ENCODE measurements around the gene KDM2B.
A peak's percentile ranks its signal among the peaks of the same experiment; 100 is the strongest.

Gene KDM2B

DNA sequence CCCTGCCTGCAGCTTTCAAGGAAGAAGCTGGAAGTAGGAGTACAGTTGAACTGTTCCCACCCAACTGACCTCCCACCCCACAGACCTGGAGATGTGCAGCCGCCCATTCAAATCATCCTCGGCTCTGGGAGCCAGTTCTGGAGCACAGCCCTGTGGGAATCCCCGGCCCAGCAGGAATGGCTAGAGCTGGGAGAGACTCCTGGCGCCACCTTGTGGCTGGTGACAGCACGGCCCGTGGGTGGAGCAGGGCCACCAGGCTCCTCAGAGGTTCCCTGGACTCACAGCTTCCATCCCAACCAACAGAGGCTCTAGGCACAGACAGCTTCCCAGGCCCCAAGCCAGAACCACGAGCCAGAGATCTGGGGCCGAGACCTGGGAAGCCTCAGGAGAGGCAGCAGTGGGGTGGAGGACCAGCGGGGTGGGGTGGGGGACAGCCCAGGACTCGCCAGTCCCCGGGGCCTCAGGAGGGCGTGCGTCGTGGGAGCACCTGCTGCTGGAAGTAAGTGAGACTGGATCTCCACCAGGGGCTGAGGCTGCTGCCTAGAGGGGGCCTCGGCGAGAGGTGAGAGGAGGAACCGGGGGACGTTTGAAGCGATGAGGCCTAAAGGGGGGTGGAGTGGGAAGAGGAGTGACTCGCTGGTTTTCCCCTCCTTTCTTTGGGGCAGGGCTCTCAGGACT is 137.5 kb downstream of the KDM2B start:
- H3K27ac ChIP-seq = no peak overlapping the region; the same call in 1 of the 2 replicates
- TF ChIP-seq ZFX (IDR thresholded peaks at IDR 0.05) = no peak
- TF ChIP-seq, protein P1, sequence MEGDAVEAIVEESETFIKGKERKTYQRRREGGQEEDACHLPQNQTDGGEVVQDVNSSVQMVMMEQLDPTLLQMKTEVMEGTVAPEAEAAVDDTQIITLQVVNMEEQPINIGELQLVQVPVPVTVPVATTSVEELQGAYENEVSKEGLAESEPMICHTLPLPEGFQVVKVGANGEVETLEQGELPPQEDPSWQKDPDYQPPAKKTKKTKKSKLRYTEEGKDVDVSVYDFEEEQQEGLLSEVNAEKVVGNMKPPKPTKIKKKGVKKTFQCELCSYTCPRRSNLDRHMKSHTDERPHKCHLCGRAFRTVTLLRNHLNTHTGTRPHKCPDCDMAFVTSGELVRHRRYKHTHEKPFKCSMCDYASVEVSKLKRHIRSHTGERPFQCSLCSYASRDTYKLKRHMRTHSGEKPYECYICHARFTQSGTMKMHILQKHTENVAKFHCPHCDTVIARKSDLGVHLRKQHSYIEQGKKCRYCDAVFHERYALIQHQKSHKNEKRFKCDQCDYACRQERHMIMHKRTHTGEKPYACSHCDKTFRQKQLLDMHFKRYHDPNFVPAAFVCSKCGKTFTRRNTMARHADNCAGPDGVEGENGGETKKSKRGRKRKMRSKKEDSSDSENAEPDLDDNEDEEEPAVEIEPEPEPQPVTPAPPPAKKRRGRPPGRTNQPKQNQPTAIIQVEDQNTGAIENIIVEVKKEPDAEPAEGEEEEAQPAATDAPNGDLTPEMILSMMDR (conservative IDR thresholded peaks at IDR 0.05) = peak; percentile 91

DNA sequence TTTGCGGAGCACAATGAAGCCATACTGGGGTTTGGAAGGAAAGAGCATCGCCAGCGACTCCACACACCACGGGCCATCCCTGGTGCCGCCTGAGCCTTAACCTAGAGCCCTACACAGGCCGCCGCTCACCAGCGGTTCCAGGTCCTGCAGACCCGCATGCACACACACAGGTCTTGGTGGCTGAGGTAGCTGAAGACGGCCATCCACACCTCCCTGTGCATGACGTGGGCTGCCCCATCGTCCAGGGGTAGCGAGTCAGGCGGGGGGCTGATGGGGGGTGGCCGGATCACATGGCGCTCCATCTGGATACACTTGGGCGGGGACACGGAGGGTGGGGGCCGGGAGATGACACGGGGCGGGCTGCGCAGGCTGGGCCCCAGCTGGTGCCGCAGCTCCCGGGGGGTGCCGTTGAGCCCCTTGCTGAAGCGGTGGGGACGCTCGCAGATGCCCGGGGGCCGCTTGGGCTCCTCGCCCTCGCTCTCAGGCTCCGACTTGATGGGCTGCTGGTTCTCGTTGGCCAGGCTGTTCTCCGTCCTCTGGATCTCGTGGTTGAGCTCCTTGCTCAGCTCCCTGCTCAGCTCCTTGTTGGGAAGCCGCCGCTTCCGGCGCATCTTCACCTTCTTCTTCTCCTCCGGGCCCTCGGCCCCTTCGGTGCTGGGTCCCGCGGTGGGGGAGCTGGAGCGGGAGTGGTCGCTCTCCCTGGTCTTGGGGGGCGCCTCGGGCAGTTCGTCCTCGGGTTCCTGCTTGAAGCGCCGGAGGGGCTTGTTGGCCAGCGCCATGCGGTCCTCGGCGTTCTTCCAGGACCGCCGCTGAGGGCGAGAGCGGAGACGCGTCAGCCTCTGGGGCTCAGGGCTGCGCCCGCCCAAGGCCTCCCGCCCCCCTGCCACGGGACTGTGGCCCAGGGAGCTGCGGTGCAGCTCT is 138.5 kb downstream of the KDM2B start:
- TF ChIP-seq ZFX (IDR thresholded peaks at IDR 0.05) = no peak
- TF ChIP-seq, protein P1 (conservative IDR thresholded peaks at IDR 0.05) = no peak
- no peak overlapping the region for H3K27ac ChIP-seq

DNA sequence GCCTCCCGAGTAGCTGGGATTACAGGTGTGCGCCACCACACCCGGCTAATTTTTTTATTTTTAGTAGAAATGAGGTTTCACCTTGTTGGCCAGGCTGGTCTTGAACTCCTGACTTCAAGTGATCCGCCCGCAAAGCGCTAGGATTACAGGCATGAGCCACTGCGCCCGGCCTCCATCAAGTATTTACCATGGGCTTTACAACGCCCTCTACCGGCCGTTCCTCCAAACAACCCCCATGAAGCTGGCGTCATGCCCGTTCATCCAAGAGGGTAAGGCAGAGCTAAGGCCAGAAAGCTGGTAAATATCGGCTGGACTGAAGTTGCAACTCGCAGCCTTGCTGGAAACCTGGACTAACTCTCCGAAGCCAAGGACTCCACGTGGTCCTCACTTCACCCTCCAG is 139.3 kb downstream of the KDM2B start:
- TF ChIP-seq, protein P1 (conservative IDR thresholded peaks at IDR 0.05) = peak; percentile 42
- TF ChIP-seq ZFX (IDR thresholded peaks at IDR 0.05) = no peak
- H3K27ac ChIP-seq = no peak overlapping the region

DNA sequence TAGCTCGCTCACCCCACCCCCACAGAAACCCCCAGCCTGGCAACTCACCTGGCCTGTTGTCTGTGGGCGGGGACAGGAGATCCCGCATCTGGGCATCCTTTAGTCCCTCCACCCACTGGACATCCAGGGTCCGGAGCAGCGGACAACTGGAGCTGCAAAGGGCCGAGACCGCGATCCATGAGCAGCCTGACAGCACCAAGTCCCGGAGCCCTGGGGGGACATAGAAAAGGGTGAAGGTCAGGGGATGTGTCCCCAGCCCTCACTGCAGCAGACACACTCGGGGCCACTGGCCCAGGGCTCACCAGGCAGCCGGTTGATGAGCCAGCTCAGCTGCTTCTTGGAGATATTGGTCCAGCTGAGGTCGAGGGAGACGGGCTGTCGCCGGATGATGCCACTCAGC is 140.1 kb downstream of the KDM2B start:
- TF ChIP-seq, protein P1 (conservative IDR thresholded peaks at IDR 0.05) = no peak
- TF ChIP-seq ZFX (IDR thresholded peaks at IDR 0.05) = no peak
- no peak overlapping the region for H3K27ac ChIP-seq

DNA sequence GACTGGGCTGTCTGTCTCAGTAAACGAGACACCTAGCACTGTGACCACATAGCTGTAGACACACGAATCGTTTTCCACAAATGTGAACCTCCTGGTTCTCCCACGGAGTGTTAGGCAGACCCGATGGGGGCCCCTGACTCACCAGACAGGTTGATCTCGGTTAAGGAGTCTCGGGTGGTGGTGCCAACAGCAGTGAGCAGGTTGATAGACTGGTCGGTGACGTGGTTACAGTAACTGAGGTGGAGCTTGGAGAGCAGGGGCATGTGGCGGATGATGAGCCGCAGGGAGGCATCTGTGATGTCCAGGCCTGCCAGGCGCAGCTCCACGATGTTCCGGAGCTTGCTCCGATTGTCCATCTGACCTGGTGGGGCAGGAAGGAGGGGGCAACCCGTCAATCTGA is 141.1 kb downstream of the KDM2B start:
- TF ChIP-seq ZFX (IDR thresholded peaks at IDR 0.05) = no peak
- TF ChIP-seq, protein P1 (conservative IDR thresholded peaks at IDR 0.05) = no peak
- H3K27ac ChIP-seq = no peak overlapping the region

DNA sequence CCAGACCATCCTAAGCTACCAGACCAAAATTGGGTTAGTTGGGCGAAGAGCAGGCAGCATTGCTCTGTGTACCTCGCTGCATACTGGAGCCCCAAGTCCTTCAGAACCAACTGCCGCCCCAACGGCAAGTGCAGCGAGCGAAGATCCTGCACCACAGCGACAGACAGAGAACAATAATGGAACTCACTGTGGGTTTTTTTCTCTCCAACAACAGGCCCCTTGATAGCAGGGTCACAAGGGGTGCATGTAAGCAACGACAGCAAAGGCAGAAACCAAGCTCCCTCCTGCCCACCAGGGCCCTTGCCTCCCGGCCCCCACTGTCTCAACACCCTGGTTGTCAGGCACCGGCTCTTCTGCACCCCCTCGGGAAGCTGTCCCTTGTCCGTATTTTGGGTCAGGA is 141.9 kb downstream of the KDM2B start:
- no peak overlapping the region for H3K27ac ChIP-seq
- no peak for TF ChIP-seq ZFX (IDR thresholded peaks at IDR 0.05)
- TF ChIP-seq, protein P1 (conservative IDR thresholded peaks at IDR 0.05) = no peak

DNA sequence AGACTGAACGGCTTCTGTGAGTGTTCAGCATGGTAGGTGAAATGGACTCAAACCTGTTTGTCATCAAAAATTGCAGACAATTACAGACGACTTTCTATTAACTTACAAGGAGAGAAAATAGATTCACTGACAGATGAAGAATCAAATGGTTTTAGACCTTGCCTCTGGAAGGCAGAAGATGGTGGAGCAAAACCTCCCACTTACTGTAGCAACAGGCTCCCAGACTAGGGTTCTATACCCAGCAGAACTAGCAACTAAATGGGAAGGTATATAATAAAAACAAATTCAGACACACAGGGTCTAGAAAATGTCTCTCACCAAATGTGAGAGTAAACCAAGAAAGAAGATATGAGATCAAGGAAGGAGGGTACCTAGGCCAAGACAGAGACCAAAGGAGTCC is 144.1 kb downstream of the KDM2B start:
- TF ChIP-seq ZFX (IDR thresholded peaks at IDR 0.05) = no peak
- TF ChIP-seq, protein P1 (conservative IDR thresholded peaks at IDR 0.05) = no peak
- no peak overlapping the region for H3K27ac ChIP-seq
